HepG2 (cell line): ENCODE results near the gene TSPAN7.

ENCODE experiments used
- BORCS8-MEF2B ChIP-seq: sonication (generic); formaldehyde crosslinking; IDR thresholded peaks from 2 replicates; pipeline ENCODE4 v1.8.0; 2022; ENCODE audit warnings: mild to moderate bottlenecking, missing genetic modification reagents
- CERS6 ChIP-seq: sonication (generic); formaldehyde crosslinking; IDR thresholded peaks from 2 replicates; pipeline ENCODE4 v1.5.0; 2020; ENCODE audit warnings: missing genetic modification reagents
- MTA3 ChIP-seq: sonication (generic); formaldehyde crosslinking; IDR thresholded peaks from 2 replicates; pipeline ENCODE4 v1.4.0; 2020; ENCODE audit warnings: missing genetic modification reagents
- POLR2A ChIP-seq, 2 experiments: IDR thresholded peaks; 2 replicates each; pipeline ENCODE4 v1.6.1; 2011; ENCODE audit warnings: low read depth in 2 of 2, low read length in 2 of 2, mild to moderate bottlenecking in 1 of 2, moderate library complexity in 1 of 2; ENCODE audit not compliant: insufficient read depth in 1 of 2

- no peak for TF ChIP-seq BORCS8-MEF2B
- TF ChIP-seq POLR2A (IDR thresholded peaks at IDR 0.05; ENCODE audit: insufficient read depth in 1 of 2, low read depth in 2 of 2, low read length in 2 of 2): no peak
- no peak for TF ChIP-seq MTA3 (CRISPR knock-in tag)
- TF ChIP-seq CERS6: no peak
Observed at GRCh38 chrX:38612281-38612680, 50.9 kb downstream of the TSPAN7 start.
